A673 (cell line): ENCODE results near the gene FLYWCH1.

Experiments used
- EZH2 ChIP-seq: fragments of 200-600 bp; sonication (generic); IDR thresholded peaks from 2 replicates; pipeline ENCODE4 v1.6.1; 2017; ENCODE audit warnings: borderline replicate concordance, low read depth, mild to moderate bottlenecking, mixed read lengths, antibody characterized with exemption, low read length; ENCODE audit not compliant: poor library complexity, severe bottlenecking
- TF ChIP-seq, protein P1 (sequence below): fragments of 300-800, 200-600 bp; sonication (generic); conservative IDR thresholded peaks from 2 replicates; pipeline ENCODE4 v1.5.1; 2017; ENCODE audit warnings: low read depth, mild to moderate bottlenecking, antibody characterized with exemption, low read length, moderate library complexity, mixed read lengths

DNA sequence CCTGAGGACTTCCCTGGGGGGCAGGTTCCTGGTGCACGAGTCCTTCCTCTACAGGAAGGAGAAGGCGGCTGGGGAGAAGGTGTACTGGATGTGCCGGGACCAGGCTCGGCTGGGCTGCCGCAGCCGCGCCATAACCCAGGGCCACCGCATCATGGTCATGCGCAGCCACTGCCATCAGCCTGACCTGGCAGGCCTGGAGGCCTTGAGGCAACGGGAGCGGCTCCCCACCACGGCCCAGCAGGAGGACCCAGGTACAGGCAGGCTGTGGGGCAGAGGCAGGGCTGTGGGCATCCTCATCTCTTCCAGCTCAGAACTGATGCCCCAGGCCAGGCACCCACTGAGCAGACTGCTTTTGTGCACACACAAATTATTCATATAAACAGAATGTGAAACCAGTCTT is 26.5 kb downstream of the FLYWCH1 start:
- TF ChIP-seq, protein P1, sequence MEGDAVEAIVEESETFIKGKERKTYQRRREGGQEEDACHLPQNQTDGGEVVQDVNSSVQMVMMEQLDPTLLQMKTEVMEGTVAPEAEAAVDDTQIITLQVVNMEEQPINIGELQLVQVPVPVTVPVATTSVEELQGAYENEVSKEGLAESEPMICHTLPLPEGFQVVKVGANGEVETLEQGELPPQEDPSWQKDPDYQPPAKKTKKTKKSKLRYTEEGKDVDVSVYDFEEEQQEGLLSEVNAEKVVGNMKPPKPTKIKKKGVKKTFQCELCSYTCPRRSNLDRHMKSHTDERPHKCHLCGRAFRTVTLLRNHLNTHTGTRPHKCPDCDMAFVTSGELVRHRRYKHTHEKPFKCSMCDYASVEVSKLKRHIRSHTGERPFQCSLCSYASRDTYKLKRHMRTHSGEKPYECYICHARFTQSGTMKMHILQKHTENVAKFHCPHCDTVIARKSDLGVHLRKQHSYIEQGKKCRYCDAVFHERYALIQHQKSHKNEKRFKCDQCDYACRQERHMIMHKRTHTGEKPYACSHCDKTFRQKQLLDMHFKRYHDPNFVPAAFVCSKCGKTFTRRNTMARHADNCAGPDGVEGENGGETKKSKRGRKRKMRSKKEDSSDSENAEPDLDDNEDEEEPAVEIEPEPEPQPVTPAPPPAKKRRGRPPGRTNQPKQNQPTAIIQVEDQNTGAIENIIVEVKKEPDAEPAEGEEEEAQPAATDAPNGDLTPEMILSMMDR, result no peak
- no peak for TF ChIP-seq EZH2
